Upper lobe of left lung (tissue), 4 donors: ENCODE data around the gene GNG8.

Source experiments
- CTCF ChIP-seq, 6 experiments: fragments of 450-650 bp in 4 of 6; fragments of 200-600 bp in 2 of 6; sonication (generic) in 2 of 6; IDR thresholded peaks; one replicate each; pipeline ENCODE4 v1.5.1; 2016 to 2019; ENCODE audit warnings: antibody characterized with exemption in 6 of 6
- EP300 ChIP-seq, 4 donors: sonication (generic); formaldehyde crosslinking; IDR thresholded peaks; one replicate each; pipeline ENCODE4 v1.5.1; 2017; ENCODE audit warnings: antibody characterized with exemption in 4 of 4, control low read depth in 2 of 4
- POLR2A ChIP-seq, 4 donors: fragments of 450-650 bp; IDR thresholded peaks; one replicate each; pipeline ENCODE4 v1.5.1; 2016 to 2017; ENCODE audit warnings: antibody characterized with exemption in 4 of 4, mild to moderate bottlenecking in 2 of 4
- POLR2AphosphoS5 ChIP-seq, 2 donors: sonication (generic); formaldehyde crosslinking; IDR thresholded peaks; one replicate each; pipeline ENCODE4 v1.5.1; 2017; ENCODE audit warnings: antibody characterized with exemption in 2 of 2

DNA sequence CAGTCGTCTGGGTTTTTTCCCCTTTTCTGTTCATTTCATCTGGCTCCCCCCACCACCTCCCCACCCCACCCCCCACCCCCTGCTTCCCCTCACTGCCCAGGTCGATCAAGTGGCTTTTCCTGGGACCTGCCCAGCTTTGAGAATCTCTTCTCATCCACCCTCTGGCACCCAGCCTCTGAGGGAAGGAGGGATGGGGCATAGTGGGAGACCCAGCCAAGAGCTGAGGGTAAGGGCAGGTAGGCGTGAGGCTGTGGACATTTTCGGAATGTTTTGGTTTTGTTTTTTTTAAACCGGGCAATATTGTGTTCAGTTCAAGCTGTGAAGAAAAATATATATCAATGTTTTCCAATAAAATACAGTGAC lies 25.6 kb downstream of the GNG8 start:
- TF ChIP-seq CTCF (IDR thresholded peaks at IDR 0.05) (no peak), POLR2AphosphoS5 (IDR thresholded peaks at IDR 0.05) (no peak), POLR2A (IDR thresholded peaks at IDR 0.05) (no peak), EP300 (IDR thresholded peaks at IDR 0.05) (no peak)
